ENCODE results near the gene FAM111B.
A peak's percentile ranks its signal among the peaks of the same experiment; 100 is the strongest.

The FAM111B gene

GRCh38 chr11:59172345-59173079, 65.5 kb downstream of the FAM111B start:
- peaks cover 14% of the 10 kb centered on the region for H3K4me1 ChIP-seq (ENCODE audit: control insufficient read depth, insufficient read depth, low read length)
- no peaks in the 10 kb centered on the region for H3K36me3 ChIP-seq (ENCODE audit: control insufficient read depth, insufficient read depth, low read length)
- no peaks in the 10 kb centered on the region for H3K9me3 ChIP-seq (ENCODE audit: control insufficient read depth, insufficient read depth, low read length)
- no peaks in the 10 kb centered on the region for H3K27me3 ChIP-seq (ENCODE audit: control insufficient read depth, insufficient read depth, low read length)
- no peak overlapping the region for H3K9ac ChIP-seq (ENCODE audit: low read depth, low read length)
- peak overlapping the region; percentile 95 for H3K4me3 ChIP-seq (ENCODE audit: low read depth, low read length)

- H3K9me3 ChIP-seq (ENCODE audit: control insufficient read depth, insufficient read depth, low read length): no peaks in the 10 kb centered on the region
- no peaks in the 10 kb centered on the region for H3K27me3 ChIP-seq (ENCODE audit: control insufficient read depth, insufficient read depth, low read length)
- no peaks in the 10 kb centered on the region for H3K36me3 ChIP-seq (ENCODE audit: control insufficient read depth, insufficient read depth, low read length)
- peak overlapping the region; percentile 83 for H3K4me3 ChIP-seq (ENCODE audit: low read depth, low read length)
- peaks cover 14% of the 10 kb centered on the region for H3K4me1 ChIP-seq (ENCODE audit: control insufficient read depth, insufficient read depth, low read length)
- peak overlapping the region; percentile 66 for H3K9ac ChIP-seq (ENCODE audit: low read depth, low read length)
Measured at GRCh38 chr11:59173080-59173963, 66.3 kb downstream of the FAM111B start.

- Histone ChIP-seq H3K4me3 (ENCODE audit: low read depth, low read length) (peak overlapping the region; percentile 83), H3K36me3 (ENCODE audit: control insufficient read depth, insufficient read depth, low read length) (no peaks in the 10 kb centered on the region), H3K27me3 (ENCODE audit: control insufficient read depth, insufficient read depth, low read length) (no peaks in the 10 kb centered on the region), H3K9ac (ENCODE audit: low read depth, low read length) (no peak overlapping the region), H3K4me1 (ENCODE audit: control insufficient read depth, insufficient read depth, low read length) (peaks cover 14% of the 10 kb centered on the region), H3K9me3 (ENCODE audit: control insufficient read depth, insufficient read depth, low read length) (no peaks in the 10 kb centered on the region)
Measured at GRCh38 chr11:59173964-59174663, 67.1 kb downstream of the FAM111B start.

GRCh38 chr11:59174664-59175033, 67.6 kb downstream of the FAM111B start:
- H3K27me3 ChIP-seq (ENCODE audit: control insufficient read depth, insufficient read depth, low read length): no peaks in the 10 kb centered on the region
- H3K36me3 ChIP-seq (ENCODE audit: control insufficient read depth, insufficient read depth, low read length): no peaks in the 10 kb centered on the region
- H3K4me1 ChIP-seq (ENCODE audit: control insufficient read depth, insufficient read depth, low read length): peaks cover 14% of the 10 kb centered on the region
- H3K9me3 ChIP-seq (ENCODE audit: control insufficient read depth, insufficient read depth, low read length): no peaks in the 10 kb centered on the region
- H3K9ac ChIP-seq (ENCODE audit: low read depth, low read length): no peak overlapping the region
- H3K4me3 ChIP-seq (ENCODE audit: low read depth, low read length): no peak overlapping the region

- Histone ChIP-seq H3K4me1 (ENCODE audit: control insufficient read depth, insufficient read depth, low read length) (peaks cover 14% of the 10 kb centered on the region), H3K36me3 (ENCODE audit: control insufficient read depth, insufficient read depth, low read length) (no peaks in the 10 kb centered on the region), H3K9ac (ENCODE audit: low read depth, low read length) (no peak overlapping the region), H3K4me3 (ENCODE audit: low read depth, low read length) (no peak overlapping the region), H3K9me3 (ENCODE audit: control insufficient read depth, insufficient read depth, low read length) (no peaks in the 10 kb centered on the region), H3K27me3 (ENCODE audit: control insufficient read depth, insufficient read depth, low read length) (no peaks in the 10 kb centered on the region)
Measured at GRCh38 chr11:59175091-59175501, 68.1 kb downstream of the FAM111B start.

GRCh38 chr11:59176330-59176729, 69.3 kb downstream of the FAM111B start:
- H3K27me3 ChIP-seq (ENCODE audit: control insufficient read depth, insufficient read depth, low read length): no peaks in the 10 kb centered on the region
- H3K4me1 ChIP-seq (ENCODE audit: control insufficient read depth, insufficient read depth, low read length): peaks cover 14% of the 10 kb centered on the region
- no peak overlapping the region for H3K9ac ChIP-seq (ENCODE audit: low read depth, low read length)
- H3K4me3 ChIP-seq (ENCODE audit: low read depth, low read length): no peak overlapping the region
- no peaks in the 10 kb centered on the region for H3K36me3 ChIP-seq (ENCODE audit: control insufficient read depth, insufficient read depth, low read length)
- H3K9me3 ChIP-seq (ENCODE audit: control insufficient read depth, insufficient read depth, low read length): no peaks in the 10 kb centered on the region

Data from iPS-15b (cell line).